ENCODE measurements around the gene NKD2. TPM values are rescaled to one million over a fixed set of nuclear protein-coding genes. Genes with fewer than 3 reads are reported as not detected.
"Not testable (repeated sequence)": the region's sequence is repeated elsewhere in the genome, so short reads cannot be mapped to it uniquely, and the experiment has no call there.

NKD2 gene
- total RNA-seq, 1 donor from 2014 or later = 28.3 TPM

DNA sequence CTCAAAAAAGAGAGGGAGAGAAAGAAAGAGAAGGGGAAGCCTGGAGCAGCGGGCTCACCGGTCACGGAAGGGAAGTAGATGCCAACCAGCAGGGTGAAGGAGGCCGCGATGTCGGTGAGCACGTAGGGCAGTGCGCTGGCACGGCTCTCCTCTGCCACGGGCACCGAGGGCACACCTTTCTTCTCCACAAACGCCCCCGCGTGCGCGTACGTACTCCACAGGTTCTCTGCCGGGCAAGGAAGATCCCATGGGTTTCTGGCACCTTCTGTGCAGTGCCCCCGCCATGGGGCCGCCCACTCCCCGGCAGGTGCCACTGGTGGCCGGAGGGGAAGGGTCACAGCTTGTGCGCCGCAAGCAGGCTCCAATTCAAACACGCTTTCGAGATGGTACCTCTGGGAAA, 72.9 kb downstream of the NKD2 start:
- Mint-ChIP-seq H3K9me3 (ENCODE audit: low read depth) (no peaks in the 10 kb centered on the region), H3K27ac (peak overlapping the region; percentile 52), H3K4me1 (ENCODE audit: low read depth) (no peaks in the 10 kb centered on the region), H3K36me3 (ENCODE audit: insufficient read depth) (peaks cover 11% of the 10 kb centered on the region), H3K4me3 (ENCODE audit: low read depth) (no peak overlapping the region), H3K27me3 (no peaks in the 10 kb centered on the region)
- DNase-seq (ENCODE audit: low spot score, unreplicated experiment) = no peak
- TF ChIP-seq, protein P1, sequence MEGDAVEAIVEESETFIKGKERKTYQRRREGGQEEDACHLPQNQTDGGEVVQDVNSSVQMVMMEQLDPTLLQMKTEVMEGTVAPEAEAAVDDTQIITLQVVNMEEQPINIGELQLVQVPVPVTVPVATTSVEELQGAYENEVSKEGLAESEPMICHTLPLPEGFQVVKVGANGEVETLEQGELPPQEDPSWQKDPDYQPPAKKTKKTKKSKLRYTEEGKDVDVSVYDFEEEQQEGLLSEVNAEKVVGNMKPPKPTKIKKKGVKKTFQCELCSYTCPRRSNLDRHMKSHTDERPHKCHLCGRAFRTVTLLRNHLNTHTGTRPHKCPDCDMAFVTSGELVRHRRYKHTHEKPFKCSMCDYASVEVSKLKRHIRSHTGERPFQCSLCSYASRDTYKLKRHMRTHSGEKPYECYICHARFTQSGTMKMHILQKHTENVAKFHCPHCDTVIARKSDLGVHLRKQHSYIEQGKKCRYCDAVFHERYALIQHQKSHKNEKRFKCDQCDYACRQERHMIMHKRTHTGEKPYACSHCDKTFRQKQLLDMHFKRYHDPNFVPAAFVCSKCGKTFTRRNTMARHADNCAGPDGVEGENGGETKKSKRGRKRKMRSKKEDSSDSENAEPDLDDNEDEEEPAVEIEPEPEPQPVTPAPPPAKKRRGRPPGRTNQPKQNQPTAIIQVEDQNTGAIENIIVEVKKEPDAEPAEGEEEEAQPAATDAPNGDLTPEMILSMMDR (IDR thresholded peaks at IDR 0.05; ENCODE audit: unreplicated experiment) = no peak

- not testable (repeated sequence) for H3K4me1 Mint-ChIP-seq (ENCODE audit: low read depth)
Observed at GRCh38 chr5:1083026-1083425, 74.4 kb downstream of the NKD2 start.

GRCh38 chr5:1083823-1084605, 75.4 kb downstream of the NKD2 start:
- TF ChIP-seq, protein P1 (IDR thresholded peaks at IDR 0.05; ENCODE audit: unreplicated experiment) = no peak
- no peak for DNase-seq (ENCODE audit: low spot score, unreplicated experiment)

More at GRCh38 chr5:1083026-1083425, 74.4 kb downstream of the NKD2 start:
- H3K27me3 Mint-ChIP-seq; H3K4me3 Mint-ChIP-seq (ENCODE audit: low read depth); H3K9me3 Mint-ChIP-seq (ENCODE audit: low read depth); DNase-seq (ENCODE audit: low spot score, unreplicated experiment): not testable (repeated sequence)
- Mint-ChIP-seq H3K27ac (peak overlapping the region; percentile 77), H3K36me3 (ENCODE audit: insufficient read depth) (peaks cover 13% of the 10 kb centered on the region)

GRCh38 chr5:1085391-1085790, 76.8 kb downstream of the NKD2 start:
- Mint-ChIP-seq H3K27me3 (no peaks in the 10 kb centered on the region), H3K9me3 (ENCODE audit: low read depth) (no peaks in the 10 kb centered on the region), H3K27ac (no peak overlapping the region), H3K4me1 (ENCODE audit: low read depth) (no peaks in the 10 kb centered on the region), H3K4me3 (ENCODE audit: low read depth) (no peak overlapping the region), H3K36me3 (ENCODE audit: insufficient read depth) (peaks cover 14% of the 10 kb centered on the region)
- TF ChIP-seq, protein P1 (IDR thresholded peaks at IDR 0.05; ENCODE audit: unreplicated experiment) = no peak
- DNase-seq (ENCODE audit: low spot score, unreplicated experiment) = no peak

More at GRCh38 chr5:1083823-1084605, 75.4 kb downstream of the NKD2 start:
- no peaks in the 10 kb centered on the region for H3K27me3 Mint-ChIP-seq
- H3K27ac Mint-ChIP-seq = no peak overlapping the region
- no peaks in the 10 kb centered on the region for H3K4me1 Mint-ChIP-seq (ENCODE audit: low read depth)
- H3K4me3 Mint-ChIP-seq (ENCODE audit: low read depth) = no peak overlapping the region
- H3K36me3 Mint-ChIP-seq (ENCODE audit: insufficient read depth) = peaks cover 11% of the 10 kb centered on the region
- no peaks in the 10 kb centered on the region for H3K9me3 Mint-ChIP-seq (ENCODE audit: low read depth)

GRCh38 chr5:1086137-1086536, 77.5 kb downstream of the NKD2 start:
- no peaks in the 10 kb centered on the region for H3K4me1 Mint-ChIP-seq (ENCODE audit: low read depth)
- H3K4me3 Mint-ChIP-seq (ENCODE audit: low read depth) = no peak overlapping the region
- H3K27me3 Mint-ChIP-seq = no peaks in the 10 kb centered on the region
- H3K9me3 Mint-ChIP-seq (ENCODE audit: low read depth) = no peaks in the 10 kb centered on the region
- no peak for DNase-seq (ENCODE audit: low spot score, unreplicated experiment)
- TF ChIP-seq, protein P1 (IDR thresholded peaks at IDR 0.05; ENCODE audit: unreplicated experiment) = no peak
- no peak overlapping the region for H3K27ac Mint-ChIP-seq
- peaks cover 12% of the 10 kb centered on the region for H3K36me3 Mint-ChIP-seq (ENCODE audit: insufficient read depth)

GRCh38 chr5:1086871-1087270, 78.3 kb downstream of the NKD2 start:
- Mint-ChIP-seq H3K4me3 (ENCODE audit: low read depth) (no peak overlapping the region), H3K4me1 (ENCODE audit: low read depth) (no peaks in the 10 kb centered on the region), H3K9me3 (ENCODE audit: low read depth) (no peaks in the 10 kb centered on the region), H3K36me3 (ENCODE audit: insufficient read depth) (peaks cover 12% of the 10 kb centered on the region), H3K27me3 (no peaks in the 10 kb centered on the region), H3K27ac (no peak overlapping the region)
- DNase-seq (ENCODE audit: low spot score, unreplicated experiment) = no peak
- TF ChIP-seq, protein P1 (IDR thresholded peaks at IDR 0.05; ENCODE audit: unreplicated experiment) = no peak
